Tibial nerve (tissue), 4 donors: Measurements from ENCODE around the gene DNAJC6.

Experiments
- EP300 ChIP-seq, 2 donors: sonication (generic); formaldehyde crosslinking; IDR thresholded peaks; one replicate each; pipeline ENCODE4 v1.6.1; 2017; ENCODE audit warnings: antibody characterized with exemption in 2 of 2, mild to moderate bottlenecking in 1 of 2
- POLR2A ChIP-seq, 2 donors: fragments of 450-650 bp; IDR thresholded peaks; one replicate each; pipeline ENCODE4 v1.6.1; 2017; ENCODE audit warnings: antibody characterized with exemption in 2 of 2, mild to moderate bottlenecking in 2 of 2, moderate library complexity in 2 of 2
- TF ChIP-seq, protein P1 (sequence below), 5 experiments: fragments of 200-600 bp in 3 of 5; fragments of 450-650 bp in 2 of 5; sonication (generic) in 3 of 5; IDR thresholded peaks; one replicate each; pipeline ENCODE4 v1.5.1; 2016 to 2019; ENCODE audit warnings: antibody characterized with exemption in 5 of 5, mild to moderate bottlenecking in 3 of 5, moderate library complexity in 2 of 5

DNA sequence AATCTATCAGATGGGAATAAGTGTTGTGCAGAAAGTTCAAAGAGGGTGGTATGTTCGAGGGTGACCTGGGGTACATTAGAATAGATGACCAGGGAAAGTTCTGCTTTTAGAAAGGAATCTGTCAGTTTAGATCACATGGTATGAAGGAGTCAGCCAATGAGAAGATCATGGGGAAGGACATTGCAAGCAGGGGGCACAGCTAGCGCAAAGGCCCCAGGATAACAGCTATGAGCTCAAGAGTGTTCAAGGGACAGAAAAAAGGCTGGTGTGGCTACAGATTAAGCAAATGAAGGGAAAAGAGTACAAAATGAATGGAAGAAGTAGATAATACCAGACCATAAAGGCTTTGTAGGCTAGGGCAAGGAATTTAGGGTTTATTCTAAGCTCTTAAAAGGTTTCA is 119.7 kb downstream of the DNAJC6 start:
- TF ChIP-seq, protein P1, sequence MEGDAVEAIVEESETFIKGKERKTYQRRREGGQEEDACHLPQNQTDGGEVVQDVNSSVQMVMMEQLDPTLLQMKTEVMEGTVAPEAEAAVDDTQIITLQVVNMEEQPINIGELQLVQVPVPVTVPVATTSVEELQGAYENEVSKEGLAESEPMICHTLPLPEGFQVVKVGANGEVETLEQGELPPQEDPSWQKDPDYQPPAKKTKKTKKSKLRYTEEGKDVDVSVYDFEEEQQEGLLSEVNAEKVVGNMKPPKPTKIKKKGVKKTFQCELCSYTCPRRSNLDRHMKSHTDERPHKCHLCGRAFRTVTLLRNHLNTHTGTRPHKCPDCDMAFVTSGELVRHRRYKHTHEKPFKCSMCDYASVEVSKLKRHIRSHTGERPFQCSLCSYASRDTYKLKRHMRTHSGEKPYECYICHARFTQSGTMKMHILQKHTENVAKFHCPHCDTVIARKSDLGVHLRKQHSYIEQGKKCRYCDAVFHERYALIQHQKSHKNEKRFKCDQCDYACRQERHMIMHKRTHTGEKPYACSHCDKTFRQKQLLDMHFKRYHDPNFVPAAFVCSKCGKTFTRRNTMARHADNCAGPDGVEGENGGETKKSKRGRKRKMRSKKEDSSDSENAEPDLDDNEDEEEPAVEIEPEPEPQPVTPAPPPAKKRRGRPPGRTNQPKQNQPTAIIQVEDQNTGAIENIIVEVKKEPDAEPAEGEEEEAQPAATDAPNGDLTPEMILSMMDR (IDR thresholded peaks at IDR 0.05): no peak
- TF ChIP-seq POLR2A (IDR thresholded peaks at IDR 0.05) (no peak), EP300 (IDR thresholded peaks at IDR 0.05) (no peak)
